Bronchial epithelial cell (primary cell): ENCODE measurements around the gene FRMD4A. TPM values are rescaled to one million over a fixed set of nuclear protein-coding genes. Genes with fewer than 3 reads are reported as not detected.

Experiments
- DNase-seq: peaks from one replicate; pipeline ENCODE4 v3.0.0-alpha.2; 2010; ENCODE audit warnings: low read depth
- FAIRE-seq: peaks from 2 replicates; lab custom pipeline; 2011; peaks lifted over from hg19 to GRCh38; lab: Jason Lieb, UNC
- H3K27me3 ChIP-seq: 2 replicates; pipeline ENCODE4 v1.5.1; 2011; ENCODE audit warnings: low read length; ENCODE audit not compliant: control insufficient read depth, insufficient read depth
- H3K36me3 ChIP-seq: 2 replicates; pipeline ENCODE4 v1.5.1; 2011; ENCODE audit warnings: low read length; ENCODE audit not compliant: control insufficient read depth, insufficient read depth
- H3K4me3 ChIP-seq: 2 replicates; pipeline ENCODE4 v1.5.1; 2011; ENCODE audit warnings: mild to moderate bottlenecking, low read depth, low read length, control low read depth
- total RNA-seq: library from RNA; depleted of rRNA; stranded (reverse); fragments of >200 nt; gene quantifications from 2 replicates; pipeline ENCODE4 v1.2.1, GENCODE V29; 2014
- TF ChIP-seq, protein P1 (sequence below): IDR thresholded peaks from 2 replicates; pipeline ENCODE4 v1.5.1; 2011; ENCODE audit warnings: mild to moderate bottlenecking, moderate library complexity, low read length, control low read depth, inconsistent platforms; ENCODE audit not compliant: insufficient read depth, severe bottlenecking

FRMD4A gene
- total RNA-seq, 1 donor from 2014 or later, result 3.2 TPM

DNA sequence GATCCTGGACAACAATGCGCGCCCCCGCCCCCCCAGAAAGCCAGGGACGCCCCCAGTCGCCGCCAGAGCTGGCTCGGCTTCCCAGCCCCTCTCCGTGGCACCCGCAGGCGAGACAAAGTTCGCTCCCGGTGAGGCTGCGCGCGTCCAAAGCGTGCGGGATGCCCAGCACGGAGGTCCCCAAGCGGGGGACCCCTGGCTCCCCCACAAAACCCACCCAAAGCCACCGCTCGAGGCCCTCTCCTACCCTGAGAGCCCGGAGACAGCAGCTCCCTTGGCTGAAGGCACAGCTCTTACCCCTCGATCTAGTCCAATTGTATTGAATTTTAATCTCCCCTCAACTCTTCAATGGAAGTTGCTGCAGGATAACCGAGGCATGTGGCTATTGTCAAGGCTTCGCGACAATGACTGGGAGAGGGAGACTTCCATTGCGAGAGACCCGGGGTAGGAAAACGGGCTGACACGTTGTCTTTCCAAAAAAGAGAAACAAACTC lies 438.7 kb downstream of the FRMD4A start:
- peak overlapping the region; percentile 40 for H3K4me3 ChIP-seq
- no peak for FAIRE-seq
- no peaks in the 10 kb centered on the region for H3K27me3 ChIP-seq

DNA sequence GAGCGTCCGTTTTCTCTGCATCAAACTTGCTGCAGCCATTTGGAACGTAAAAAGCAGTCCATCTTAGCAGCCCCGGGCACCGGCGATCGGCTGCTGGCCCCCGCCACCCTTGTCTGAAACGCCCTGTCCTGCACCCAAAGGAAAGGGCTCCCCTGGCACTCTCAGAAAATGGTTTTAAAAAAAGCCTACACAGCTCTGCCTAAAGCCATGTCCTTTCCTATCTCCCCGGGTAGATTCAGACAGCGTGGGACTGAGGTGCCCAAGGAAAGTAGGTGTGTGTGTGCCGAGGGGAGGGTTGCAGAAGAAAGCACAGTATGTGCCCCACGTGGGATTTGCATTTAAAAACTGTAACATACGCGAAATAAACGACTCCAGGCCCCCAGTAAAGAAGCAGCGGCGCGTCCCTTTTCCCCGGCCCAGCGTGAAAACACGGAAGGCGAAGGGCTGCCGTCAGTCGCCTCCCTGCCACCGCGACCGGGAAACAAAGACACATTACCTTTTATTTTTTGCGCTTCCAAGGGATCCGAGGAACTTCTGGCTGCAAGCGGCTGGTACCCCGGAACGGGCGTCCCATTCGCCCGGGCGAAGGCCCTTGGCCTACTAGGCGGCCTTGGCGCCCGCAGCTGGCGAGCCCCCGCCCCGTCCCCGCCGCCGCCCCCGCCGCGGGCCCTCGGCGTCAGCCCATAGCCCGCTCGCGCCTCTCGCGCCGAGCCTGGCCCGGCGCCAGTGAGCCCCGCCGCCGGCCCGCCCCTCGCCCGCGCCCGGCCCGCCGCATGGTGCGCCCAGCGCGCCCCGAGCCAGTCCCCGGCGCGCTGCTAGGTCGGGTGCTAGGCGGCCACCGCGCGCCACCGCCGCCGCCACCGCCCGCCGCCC lies 439.4 kb downstream of the FRMD4A start:
- H3K4me3 ChIP-seq, result peak overlapping the region; percentile 50
- peak; percentile 4 for DNase-seq
- H3K36me3 ChIP-seq, result no peaks in the 10 kb centered on the region
- H3K27me3 ChIP-seq, result no peaks in the 10 kb centered on the region
- TF ChIP-seq, protein P1, sequence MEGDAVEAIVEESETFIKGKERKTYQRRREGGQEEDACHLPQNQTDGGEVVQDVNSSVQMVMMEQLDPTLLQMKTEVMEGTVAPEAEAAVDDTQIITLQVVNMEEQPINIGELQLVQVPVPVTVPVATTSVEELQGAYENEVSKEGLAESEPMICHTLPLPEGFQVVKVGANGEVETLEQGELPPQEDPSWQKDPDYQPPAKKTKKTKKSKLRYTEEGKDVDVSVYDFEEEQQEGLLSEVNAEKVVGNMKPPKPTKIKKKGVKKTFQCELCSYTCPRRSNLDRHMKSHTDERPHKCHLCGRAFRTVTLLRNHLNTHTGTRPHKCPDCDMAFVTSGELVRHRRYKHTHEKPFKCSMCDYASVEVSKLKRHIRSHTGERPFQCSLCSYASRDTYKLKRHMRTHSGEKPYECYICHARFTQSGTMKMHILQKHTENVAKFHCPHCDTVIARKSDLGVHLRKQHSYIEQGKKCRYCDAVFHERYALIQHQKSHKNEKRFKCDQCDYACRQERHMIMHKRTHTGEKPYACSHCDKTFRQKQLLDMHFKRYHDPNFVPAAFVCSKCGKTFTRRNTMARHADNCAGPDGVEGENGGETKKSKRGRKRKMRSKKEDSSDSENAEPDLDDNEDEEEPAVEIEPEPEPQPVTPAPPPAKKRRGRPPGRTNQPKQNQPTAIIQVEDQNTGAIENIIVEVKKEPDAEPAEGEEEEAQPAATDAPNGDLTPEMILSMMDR, result no peak
- FAIRE-seq, result no peak

More for the DNA sequence above, 438.7 kb downstream of the FRMD4A start:
- TF ChIP-seq, protein P1, result no peak
- DNase-seq, result no peak
- no peaks in the 10 kb centered on the region for H3K36me3 ChIP-seq

DNA sequence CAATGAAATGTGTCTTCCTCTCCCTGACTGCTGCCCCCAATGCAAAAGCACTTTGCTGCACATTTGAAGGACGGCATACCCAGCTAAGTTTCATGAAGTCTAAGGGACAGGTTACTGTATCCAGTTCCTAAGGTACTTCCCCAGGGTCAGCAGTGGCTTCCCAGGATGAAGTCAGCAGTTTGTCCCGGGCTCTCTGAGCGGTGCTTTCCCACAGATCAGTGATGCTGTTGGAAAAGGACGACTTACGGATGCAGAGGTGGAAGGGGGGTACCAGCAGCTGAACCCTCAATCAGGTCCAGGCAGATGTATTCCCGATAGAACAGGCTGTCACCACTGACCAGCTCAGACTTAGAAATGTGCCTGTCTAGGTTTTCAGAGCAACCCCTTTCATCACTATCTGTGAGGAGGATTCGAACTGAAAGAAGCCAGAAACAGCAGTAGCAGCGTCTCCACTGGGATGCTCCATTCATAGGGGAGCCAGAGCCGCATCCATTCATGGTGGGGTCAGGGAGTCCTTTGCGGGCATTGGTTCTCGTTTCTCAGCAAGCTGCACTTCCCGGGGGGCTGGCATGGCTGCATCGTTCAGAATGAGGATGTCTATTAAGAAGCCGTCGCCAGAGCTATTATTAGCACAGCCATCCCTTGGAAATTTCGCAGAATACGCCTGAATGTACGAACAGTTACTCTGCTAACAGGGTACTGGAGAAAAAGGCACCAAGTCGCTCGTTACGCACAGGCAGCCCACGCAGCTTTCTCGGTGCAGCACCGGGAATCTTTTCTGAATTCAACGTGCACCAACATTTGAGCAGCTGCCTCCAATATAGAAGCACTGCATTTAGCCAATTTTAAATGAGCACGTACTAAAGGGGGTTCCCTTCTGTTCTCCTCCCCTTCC lies 440.2 kb downstream of the FRMD4A start:
- H3K36me3 ChIP-seq, result no peaks in the 10 kb centered on the region
- H3K4me3 ChIP-seq, result peak overlapping the region; percentile 50
- H3K27me3 ChIP-seq, result no peaks in the 10 kb centered on the region
- FAIRE-seq (no peak), DNase-seq (peak; percentile 4)
- TF ChIP-seq, protein P1, result no peak

DNA sequence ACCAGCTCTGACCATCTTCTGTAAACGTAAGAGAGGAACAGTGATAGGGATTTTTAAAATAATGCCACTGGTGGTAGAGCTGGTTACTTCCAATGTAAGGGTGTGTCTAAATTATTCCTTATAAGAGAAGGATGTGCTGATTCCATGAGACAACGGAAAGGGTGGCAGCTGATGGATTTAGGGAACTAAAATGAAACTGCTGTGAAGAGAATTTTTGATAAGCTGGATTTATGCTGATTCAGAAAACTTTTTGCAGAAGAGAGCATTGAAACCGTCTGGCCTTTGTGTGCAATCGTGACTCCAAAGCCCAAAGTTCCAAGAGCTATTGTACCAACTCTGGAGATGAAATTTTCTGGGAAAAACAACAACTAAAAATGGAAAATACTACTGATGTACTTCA lies 443.0 kb downstream of the FRMD4A start:
- H3K27me3 ChIP-seq, result no peaks in the 10 kb centered on the region
- no peak for FAIRE-seq

DNA sequence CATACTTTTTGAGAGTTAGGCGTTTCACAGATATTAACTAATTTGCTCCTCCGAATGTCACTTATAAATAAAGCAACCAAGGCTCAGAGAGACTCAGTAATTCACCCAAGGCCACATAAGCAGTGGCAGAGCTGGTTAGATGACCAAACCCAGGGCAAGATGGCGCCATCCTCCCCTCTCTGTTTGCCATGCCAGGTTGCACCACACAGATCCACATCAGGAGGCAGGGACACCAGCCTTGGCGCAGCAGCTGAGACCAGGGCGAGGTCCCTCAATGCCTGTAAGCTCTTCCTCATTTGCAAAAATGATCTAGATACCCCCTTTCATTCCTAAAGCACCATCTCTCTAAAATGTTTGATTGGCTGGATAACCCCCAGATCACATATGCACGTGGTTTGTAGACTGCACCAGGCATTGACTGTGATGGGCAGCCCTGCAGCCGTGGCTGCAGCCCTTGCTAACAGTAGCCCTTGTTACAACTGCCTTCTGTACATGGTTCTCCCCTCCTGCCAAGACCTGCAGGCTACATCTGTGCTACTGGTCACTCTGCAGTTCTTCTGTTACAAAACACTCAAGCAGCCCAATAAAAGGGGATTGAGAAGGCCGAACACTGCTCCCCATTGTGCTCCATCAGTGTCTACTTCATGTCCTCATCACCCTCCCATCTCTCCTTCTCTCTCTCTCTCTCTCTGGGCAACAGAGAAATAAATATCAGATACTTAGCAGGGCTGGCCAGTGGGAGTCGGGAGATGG lies 445.3 kb downstream of the FRMD4A start:
- H3K4me3 ChIP-seq, result no peak overlapping the region
- no peaks in the 10 kb centered on the region for H3K36me3 ChIP-seq
- TF ChIP-seq, protein P1, result no peak
- DNase-seq (no peak), FAIRE-seq (no peak)
- H3K27me3 ChIP-seq, result no peaks in the 10 kb centered on the region

More for the DNA sequence above, 443.0 kb downstream of the FRMD4A start:
- TF ChIP-seq, protein P1, result no peak
- H3K4me3 ChIP-seq, result no peak overlapping the region
- H3K36me3 ChIP-seq, result no peaks in the 10 kb centered on the region
- DNase-seq, result no peak
